Breast epithelium (tissue), 3 donors: ENCODE measurements around the gene C3orf85.

Experiments used
- CTCF ChIP-seq, 3 donors: fragments of 450-650 bp; IDR thresholded peaks; one replicate each; pipeline ENCODE4 v1.5.1; 2016 to 2017; ENCODE audit warnings: antibody characterized with exemption in 3 of 3, mild to moderate bottlenecking in 3 of 3, moderate library complexity in 3 of 3
- POLR2A ChIP-seq: fragments of 450-650 bp; IDR thresholded peaks from one replicate; pipeline ENCODE4 v1.6.1; 2016; ENCODE audit warnings: antibody characterized with exemption, mild to moderate bottlenecking, moderate library complexity
- POLR2AphosphoS5 ChIP-seq, 3 donors: sonication (generic); formaldehyde crosslinking; IDR thresholded peaks; one replicate each; pipeline ENCODE4 v1.6.1; 2017; ENCODE audit warnings: antibody characterized with exemption in 3 of 3

- TF ChIP-seq POLR2AphosphoS5 (IDR thresholded peaks at IDR 0.05), result no peak
- no peak for TF ChIP-seq POLR2A
- TF ChIP-seq CTCF (IDR thresholded peaks at IDR 0.05), result no peak
Observed at GRCh38 chr3:109116031-109116430, 20.5 kb upstream of the C3orf85 start.
